HepG2 (cell line): Measurements from ENCODE around the gene EGFL8. TPM values are rescaled to one million over a fixed set of nuclear protein-coding genes. Genes with fewer than 3 reads are reported as not detected.

Source experiments
- ATAC-seq: fragments of 200-7000 bp; cut with Tn5 transposase; 3 replicates; pipeline ENCODE4 v1.9.1; 2020; ENCODE audit warnings: mild to moderate bottlenecking, moderate library complexity
- BruUV-seq: library from RNA; stranded (reverse); fragments of 400-500 nt; replicated peaks from 2 replicates; lab custom pipeline; 2021; lab: Mats Ljungman, UMichigan
- CTCF ChIA-PET: fragments of 300-600 bp; formaldehyde crosslinking; extraction: SDS; loops from one replicate; lab custom pipeline; 2021; ENCODE audit warnings: low total read pairs, inconsistent platforms, low intra/inter-chr PET ratio; lab: Yijun Ruan, JAX
- POLR2A ChIA-PET: fragments of 350-600 bp; sonication (Branson Sonifier 250); formaldehyde crosslinking; loops from one replicate; lab custom pipeline; 2020; ENCODE audit warnings: antibody characterized with exemption, inconsistent platforms; lab: Yijun Ruan, JAX
- DNase-seq: peaks from one replicate; pipeline ENCODE4 v3.0.0-alpha.2; 2015; ENCODE audit warnings: low spot score
- FAIRE-seq: peaks from 3 replicates; lab custom pipeline; 2011; peaks lifted over from hg19 to GRCh38; lab: Jason Lieb, UNC
- H2AFZ ChIP-seq: one replicate; pipeline ENCODE4 v1.6.1; 2011; ENCODE audit warnings: low read length, inconsistent platforms
- H3K27ac ChIP-seq: fragments of 300-600 bp; 3 replicates; pipeline ENCODE4 v1.8.0; 2011; ENCODE audit warnings: mixed run types, mild to moderate bottlenecking, mixed read lengths, low read length, inconsistent platforms; ENCODE audit not compliant: insufficient read depth; ENCODE audit errors: extremely low read length
- H3K27me3 ChIP-seq, 2 experiments: fragments of 200-600 bp in 1 of 2; 2 replicates in 1 of 2; 3 replicates in 1 of 2; pipeline versions ENCODE4 v1.6.0 to v1.8.0; 2011; ENCODE audit warnings: low read length in 2 of 2, mild to moderate bottlenecking in 2 of 2, moderate library complexity in 2 of 2, inconsistent platforms in 1 of 2; ENCODE audit not compliant: insufficient read depth in 2 of 2, control insufficient read depth in 1 of 2
- H3K36me3 ChIP-seq, 2 experiments: fragments of 200-600 bp in 1 of 2; replicated peaks in 1 of 2; 2 replicates in 1 of 2; 3 replicates in 1 of 2; pipeline versions ENCODE4 v1.5.1 to v1.8.0; 2011; ENCODE audit warnings: low read length in 2 of 2, inconsistent platforms in 1 of 2; ENCODE audit not compliant: insufficient read depth in 2 of 2, control insufficient read depth in 1 of 2
- H3K4me1 ChIP-seq: 2 replicates; pipeline ENCODE4 v1.5.1; 2012; ENCODE audit warnings: low read length, inconsistent platforms; ENCODE audit not compliant: insufficient read depth
- H3K4me2 ChIP-seq: 2 replicates; pipeline ENCODE4 v1.6.0; 2011; ENCODE audit warnings: low read depth, low read length, inconsistent platforms
- H3K4me3 ChIP-seq, 3 experiments: fragments of 200-600 bp in 1 of 3; sonication (generic), shearing (Covaris generic) in 1 of 3; replicated peaks in 1 of 3; 2 replicates each; pipeline ENCODE4 v1.5.1; 2011 to 2016; ENCODE audit warnings: low read length in 3 of 3, inconsistent platforms in 2 of 3, low read depth in 2 of 3, mild to moderate bottlenecking in 2 of 3, control low read depth in 1 of 3, mixed read lengths in 1 of 3; ENCODE audit not compliant: insufficient read depth in 1 of 3
- H3K79me2 ChIP-seq: one replicate; pipeline ENCODE4 v1.6.1; 2011; ENCODE audit warnings: low read length, inconsistent platforms; ENCODE audit not compliant: insufficient read depth
- H3K9ac ChIP-seq: 2 replicates; pipeline ENCODE4 v1.6.0; 2011; ENCODE audit warnings: mild to moderate bottlenecking, low read depth, low read length, inconsistent platforms; ENCODE audit not compliant: insufficient read depth
- H3K9me3 ChIP-seq: 2 replicates; pipeline ENCODE4 v1.5.1; 2012; ENCODE audit warnings: mild to moderate bottlenecking, low read length
- H4K20me1 ChIP-seq: 2 replicates; pipeline ENCODE4 v1.6.0; 2011; ENCODE audit warnings: inconsistent platforms, mild to moderate bottlenecking, low read length, moderate library complexity; ENCODE audit not compliant: insufficient read depth
- ATM ChIP-seq: fragments of 450-650 bp; IDR thresholded peaks from 2 replicates; pipeline ENCODE4 v1.7.1; 2017; ENCODE audit warnings: mild to moderate bottlenecking, borderline replicate concordance
- ELF3 ChIP-seq: IDR thresholded peaks from 2 replicates; pipeline ENCODE4 v1.6.1; 2016; ENCODE audit warnings: missing genetic modification reagents, missing compliant biosample characterization
- GTF3A ChIP-seq: sonication (generic); formaldehyde crosslinking; conservative IDR thresholded peaks from 2 replicates; pipeline ENCODE4 v1.4.0; 2020; ENCODE audit warnings: mild to moderate bottlenecking, missing genetic modification reagents
- MYNN ChIP-seq: sonication (generic); formaldehyde crosslinking; IDR thresholded peaks from 2 replicates; pipeline ENCODE4 v1.4.0; 2020; ENCODE audit warnings: mild to moderate bottlenecking, low read depth, missing genetic modification reagents
- NFIB ChIP-seq: sonication (generic); formaldehyde crosslinking; IDR thresholded peaks from 2 replicates; pipeline ENCODE4 v1.9.0; 2021; ENCODE audit warnings: missing genetic modification reagents, mild to moderate bottlenecking, borderline replicate concordance
- NFKB2 ChIP-seq: sonication (generic); formaldehyde crosslinking; IDR thresholded peaks from 2 replicates; pipeline ENCODE4 v1.4.0; 2020; ENCODE audit warnings: missing genetic modification reagents, borderline replicate concordance
- POLR2G ChIP-seq: fragments of 200-400 bp; formaldehyde crosslinking; IDR thresholded peaks from 2 replicates; pipeline ENCODE4 v1.6.1; 2018; ENCODE audit warnings: mild to moderate bottlenecking, low read depth, low read length, moderate library complexity
- SIN3B ChIP-seq: fragments of 150-350 bp; IDR thresholded peaks from 2 replicates; pipeline ENCODE4 v1.6.1; 2014; ENCODE audit warnings: low read length
- SP5 ChIP-seq: IDR thresholded peaks from 2 replicates; pipeline ENCODE4 v1.6.1; 2016; ENCODE audit warnings: low read depth, borderline replicate concordance
- ZBTB34 ChIP-seq: sonication (generic); formaldehyde crosslinking; IDR thresholded peaks from 2 replicates; pipeline ENCODE4 v1.8.0; 2022; ENCODE audit warnings: mild to moderate bottlenecking, missing genetic modification reagents
- ZNF7 ChIP-seq: IDR thresholded peaks from 2 replicates; pipeline ENCODE4 v1.6.1; 2016; ENCODE audit warnings: missing biosample characterization, missing genetic modification reagents
- WGBS: methylation state at CpG from one replicate; pipeline ENCODE4 v1.1.6; 2017; ENCODE audit warnings: low lambda C conversion rate; 5-methylcytosine and 5-hydroxymethylcytosine counted together
- in situ Hi-C: cut with HindIII; loops from 2 replicates; pipeline ENCODE4 v1.10.0; 2017; ENCODE audit warnings: low pct_unique_long_range_greater_than_20kb; ENCODE audit not compliant: extremely low pct_ligation_motif_present
- intact Hi-C: fragments of 100-400 bp; cut with micrococcal nuclease; formaldehyde crosslinking; loops from one replicate; pipeline ENCODE4 v1.10.0; 2022; ENCODE audit not compliant: unreplicated experiment
- polyA plus RNA-seq, 8 experiments: library from polyadenylated mRNA; depleted of rRNA in 3 of 8; stranded (reverse) in 7 of 8; unstranded in 1 of 8; fragments of >200 nt; fragmentation: Illumina TruSeq in 4 of 8; extraction: Trizol in 4 of 8; gene quantifications; 2 replicates each; pipeline versions ENCODE4 v1.2.1 to v1.2.3, GENCODE V29; 2011 to 2016; ENCODE audit warnings: low read depth in 4 of 8, missing spikeins in 1 of 8, mixed read lengths in 1 of 8; ENCODE audit not compliant: insufficient read depth in 1 of 8
- total RNA-seq, 5 experiments: library from RNA; depleted of rRNA; stranded (reverse); fragments of >200 nt; fragmentation: Illumina TruSeq; extraction: Trizol; gene quantifications; 2 replicates each; pipeline ENCODE4 v1.2.3, GENCODE V29; 2016; ENCODE audit warnings: low read depth in 1 of 5

EGFL8 gene
- total and polyA plus RNA-seq, 2 of the 13 experiments (the other 11 are each of a cell fraction or from before 2014, with no cell fraction given), result 10.0 to 11.5 TPM

GRCh38 chr6:32131439-32131948, 32.9 kb upstream of the EGFL8 start:
- TF ChIP-seq NFKB2 (CRISPR knock-in tag) (no peak), ELF3 (CRISPR knock-in tag) (no peak), NFIB (CRISPR knock-in tag) (no peak), GTF3A (CRISPR knock-in tag) (no peak), ZBTB34 (CRISPR knock-in tag) (no peak), MYNN (CRISPR knock-in tag) (no peak), SP5 (CRISPR knock-in tag) (no peak), ZNF7 (CRISPR knock-in tag) (no peak), SIN3B (no peak), ATM (no peak), POLR2G (no peak)
- TF ChIP-seq, all 625 proteins: peak for 0

More at GRCh38 chr6:32131439-32131948, 32.9 kb upstream of the EGFL8 start:
- ChIA-PET CTCF (no interaction called here), POLR2A (interaction anchor here (2.1 kb wide), 1 partner anchor 64 kb away, joined by 11 read pairs; no protein-coding TSS in a partner anchor)
- Histone ChIP-seq H3K4me2 (no peak overlapping the region), H2AFZ (no peak overlapping the region), H3K9me3 (no peaks in the 10 kb centered on the region), H3K4me3 (no peak overlapping the region), H3K9ac (no peak overlapping the region), H3K36me3 (no peaks in the 10 kb centered on the region), H3K4me1 (peaks cover 28% of the 10 kb centered on the region), H3K27ac (no peak overlapping the region), H3K79me2 (peaks cover 25% of the 10 kb centered on the region), H3K27me3 (peaks cover 1 to 6% of the 10 kb centered on the region in 2 experiments; a peak in 2 of 5 replicates), H4K20me1 (no peaks in the 10 kb centered on the region)
- DNase-seq (no peak), ATAC-seq (no peak), FAIRE-seq (no peak)
- no TSS peak for BruUV-seq
- intact Hi-C loops (no loop called here), in situ Hi-C loops (no loop called here)
- 79% methylated on average over 14 of the region's 14 CpGs for WGBS
